PC-9 (cell line): ENCODE data around the gene FAM169A.

Experiments
- EZH2 ChIP-seq: fragments of 200-600 bp; sonication (generic); IDR thresholded peaks from 2 replicates; pipeline ENCODE4 v1.8.0; 2017; ENCODE audit warnings: antibody characterized with exemption, low read depth
- TF ChIP-seq, protein P1 (sequence below): fragments of 200-600 bp; sonication (generic); conservative IDR thresholded peaks from 2 replicates; pipeline ENCODE4 v1.6.1; 2017; ENCODE audit warnings: mixed run types, antibody characterized with exemption, mild to moderate bottlenecking, moderate library complexity

- TF ChIP-seq, protein P1, sequence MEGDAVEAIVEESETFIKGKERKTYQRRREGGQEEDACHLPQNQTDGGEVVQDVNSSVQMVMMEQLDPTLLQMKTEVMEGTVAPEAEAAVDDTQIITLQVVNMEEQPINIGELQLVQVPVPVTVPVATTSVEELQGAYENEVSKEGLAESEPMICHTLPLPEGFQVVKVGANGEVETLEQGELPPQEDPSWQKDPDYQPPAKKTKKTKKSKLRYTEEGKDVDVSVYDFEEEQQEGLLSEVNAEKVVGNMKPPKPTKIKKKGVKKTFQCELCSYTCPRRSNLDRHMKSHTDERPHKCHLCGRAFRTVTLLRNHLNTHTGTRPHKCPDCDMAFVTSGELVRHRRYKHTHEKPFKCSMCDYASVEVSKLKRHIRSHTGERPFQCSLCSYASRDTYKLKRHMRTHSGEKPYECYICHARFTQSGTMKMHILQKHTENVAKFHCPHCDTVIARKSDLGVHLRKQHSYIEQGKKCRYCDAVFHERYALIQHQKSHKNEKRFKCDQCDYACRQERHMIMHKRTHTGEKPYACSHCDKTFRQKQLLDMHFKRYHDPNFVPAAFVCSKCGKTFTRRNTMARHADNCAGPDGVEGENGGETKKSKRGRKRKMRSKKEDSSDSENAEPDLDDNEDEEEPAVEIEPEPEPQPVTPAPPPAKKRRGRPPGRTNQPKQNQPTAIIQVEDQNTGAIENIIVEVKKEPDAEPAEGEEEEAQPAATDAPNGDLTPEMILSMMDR, result no peak
- no peak for TF ChIP-seq EZH2
Observed at GRCh38 chr5:74873525-74874249, 7.5 kb upstream of the FAM169A start.
